Motor neuron (in vitro differentiated cells): ENCODE measurements around the gene BCL2L12. TPM values are rescaled to one million over a fixed set of nuclear protein-coding genes. Genes with fewer than 3 reads are reported as not detected.
"Not testable (repeated sequence)": the region's sequence is repeated elsewhere in the genome, so short reads cannot be mapped to it uniquely, and the experiment has no call there.

ENCODE experiments used
- ATAC-seq, 8 experiments: fragments of 200-7000 bp; cut with Tn5 transposase; replicated peaks in 6 of 8; 2 replicates each; pipeline ENCODE4 v1.8.0; 2021; ENCODE audit warnings: mild to moderate bottlenecking in 8 of 8, moderate library complexity in 8 of 8
- H3K27ac ChIP-seq, 2 donors: fragments of 250-450 bp; sonication (Bioruptor Pico); 2 replicates each; pipeline ENCODE4 v1.9.0; 2021; ENCODE audit warnings: antibody characterized with exemption in 2 of 2, mild to moderate bottlenecking in 2 of 2, moderate library complexity in 1 of 2
- H3K4me1 ChIP-seq, 2 donors: fragments of 250-450 bp; sonication (Bioruptor Pico); replicated peaks in 1 of 2; 2 replicates each; pipeline ENCODE4 v1.6.1; 2021; ENCODE audit warnings: antibody characterized with exemption in 2 of 2, mild to moderate bottlenecking in 2 of 2, moderate library complexity in 1 of 2
- H3K4me3 ChIP-seq, 5 donors: fragments of 250-450 bp; sonication (Bioruptor Pico); 2 replicates each; pipeline ENCODE4 v1.9.0; 2021; ENCODE audit warnings: antibody characterized with exemption in 5 of 5, mild to moderate bottlenecking in 5 of 5, moderate library complexity in 4 of 5
- WGBS, 10 experiments: fragments of 450-650 bp; shearing (Covaris generic); methylation state at CpG; one replicate each; pipeline ENCODE4 v1.0.0; 2022; 5-methylcytosine and 5-hydroxymethylcytosine counted together
- in situ Hi-C, 9 experiments: fragments of 400-800 bp; cut with MboI; loops; one replicate each; pipeline ENCODE4 v1.15.0; 2021; ENCODE audit warnings: low sequenced_read_pairs in 9 of 9, low pct_unique_long_range_greater_than_20kb in 2 of 9; ENCODE audit not compliant: unreplicated experiment in 9 of 9
- total RNA-seq, 8 experiments: library from RNA; unstranded; fragments of 300-600 nt; gene quantifications; 2 replicates each; pipeline versions ENCODE4 v1.2.3 to v1.2.4, GENCODE V29; 2022

The BCL2L12 gene
- total RNA-seq, 8 experiments from 2014 or later, result 5.3 to 34.6 (median 8.2) TPM

GRCh38 chr19:49718991-49719390 lies 53.3 kb downstream of the BCL2L12 start:
- in situ Hi-C loops, result no loop called here
- Histone ChIP-seq H3K4me1 (peaks cover 0 to 3% of the 10 kb centered on the region in 2 donors), H3K4me3 (no peak overlapping the region), H3K27ac (no peak overlapping the region)
- WGBS, 10 experiments, result 40 to 91% (median 65%) methylated on average over 1 to 5 of the region's 6 CpGs; no CpG with 5 or more reads in 4 of the 10 experiments
- ATAC-seq, result no peak

DNA sequence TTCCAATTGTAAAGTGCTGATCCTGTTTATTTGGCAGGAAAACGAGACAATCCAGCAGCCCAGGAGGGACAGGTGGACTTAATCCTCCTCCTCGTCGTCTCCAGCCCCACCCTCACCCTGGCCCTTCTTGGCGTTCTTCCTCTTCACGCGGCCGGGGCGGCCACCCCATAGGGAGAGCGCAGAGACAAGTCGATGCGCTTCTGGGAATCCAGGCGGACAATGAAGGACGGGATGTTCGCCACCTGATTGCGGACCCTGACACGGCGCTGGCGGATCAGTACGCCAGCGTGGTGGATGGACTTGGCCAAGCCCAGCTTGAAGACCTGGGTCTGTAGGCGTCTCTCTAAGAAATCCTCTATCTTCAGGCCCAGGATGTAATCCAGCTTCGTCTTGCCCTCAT lies 53.7 kb downstream of the BCL2L12 start:
- ATAC-seq, result not testable (repeated sequence)

More for the DNA sequence above, 53.7 kb downstream of the BCL2L12 start:
- 0 to 89% (median 61%) methylated on average over 1 to 9 of the region's 22 CpGs; no CpG with 5 or more reads in 2 of the 10 experiments for WGBS, 10 experiments
- H3K4me1 ChIP-seq, H3K4me3 ChIP-seq, H3K27ac ChIP-seq, in situ Hi-C loops: not testable (repeated sequence)

Other genes with a start within 250 kb of the BCL2L12 start
- gene PTH2, start 242.5 kb upstream of the BCL2L12 start, total RNA-seq, result 1 to 10 TPM in 1 of 8 experiments, not detected in 7; 1.2 TPM
- 1 to 10 TPM in 1 of 8 experiments, under 1 TPM in 5, not detected in 2; 0.42 to 1.1 (median 0.67) TPM for gene GFY, start 240.5 kb upstream of the BCL2L12 start, total RNA-seq
- 1 to 10 TPM in 2 of 8 experiments, under 1 TPM in 5, not detected in 1; 0.16 to 1.9 (median 0.71) TPM for gene SLC17A7, start 224.4 kb upstream of the BCL2L12 start, total RNA-seq
- gene PIH1D1, start 214.1 kb upstream of the BCL2L12 start, total RNA-seq, result 10 to 100 TPM; 53.1 to 94.9 (median 76.4) TPM
- gene ALDH16A1, start 212.7 kb upstream of the BCL2L12 start, total RNA-seq, result 10 to 100 TPM in 4 of 8 experiments, 1 to 10 TPM in 4; 3.6 to 26.2 (median 10.8) TPM
- gene FLT3LG, start 191.7 kb upstream of the BCL2L12 start, total RNA-seq, result 1 to 10 TPM in 5 of 8 experiments, under 1 TPM in 3; 0.22 to 8.7 (median 1.4) TPM
- gene RPL13A, start 178.3 kb upstream of the BCL2L12 start, total RNA-seq, result 1,000 to 10,000 TPM; 2,225 to 4,117 (median 3,221) TPM
- gene RPS11, start 169.5 kb upstream of the BCL2L12 start, total RNA-seq, result 1,000 to 10,000 TPM; 2,973 to 6,174 (median 3,870) TPM
- 10 to 100 TPM in 4 of 8 experiments, 1 to 10 TPM in 4; 2.2 to 70.6 (median 27.8) TPM for gene FCGRT, start 153.3 kb upstream of the BCL2L12 start, total RNA-seq
- gene RCN3, start 137.9 kb upstream of the BCL2L12 start, total RNA-seq, result 10 to 100 TPM in 2 of 8 experiments, 1 to 10 TPM in 6; 2.0 to 13.2 (median 6.4) TPM
- 100 to 1,000 TPM in 2 of 8 experiments, 10 to 100 TPM in 6; 61.7 to 145 (median 76.6) TPM for gene NOSIP, start 85.4 kb upstream of the BCL2L12 start, total RNA-seq
- 1 to 10 TPM in 1 of 8 experiments, under 1 TPM in 7; 0.21 to 1.1 (median 0.60) TPM for gene PRRG2, start 84.6 kb upstream of the BCL2L12 start, total RNA-seq
- 10 to 100 TPM in 3 of 8 experiments, 1 to 10 TPM in 5; 3.3 to 18.8 (median 7.5) TPM for gene PRR12, start 74.8 kb upstream of the BCL2L12 start, total RNA-seq
- 10 to 100 TPM in 4 of 8 experiments, 1 to 10 TPM in 2, under 1 TPM in 2; 0.79 to 35.2 (median 7.5) TPM for gene RRAS, start 25.8 kb upstream of the BCL2L12 start, total RNA-seq
- gene SCAF1, start 23.7 kb upstream of the BCL2L12 start, total RNA-seq, result 10 to 100 TPM; 10.1 to 33.0 (median 20.1) TPM
- gene IRF3, start 76 bp upstream of the BCL2L12 start, total RNA-seq, result 100 to 1,000 TPM in 1 of 8 experiments, 10 to 100 TPM in 7; 40.8 to 110 (median 53.4) TPM
- gene PRMT1, start 11.3 kb downstream of the BCL2L12 start, total RNA-seq, result 100 to 1,000 TPM; 190 to 369 (median 229) TPM
- gene ADM5, start 23.7 kb downstream of the BCL2L12 start, total RNA-seq, result 1 to 10 TPM in 7 of 8 experiments, under 1 TPM in 1; 0.66 to 5.2 (median 2.1) TPM
- 10 to 100 TPM in 6 of 8 experiments, 1 to 10 TPM in 2; 4.7 to 65.7 (median 36.3) TPM for gene CPT1C, start 25.2 kb downstream of the BCL2L12 start, total RNA-seq
- gene TSKS, start 97.4 kb downstream of the BCL2L12 start, total RNA-seq, result 1 to 10 TPM in 1 of 8 experiments, under 1 TPM in 2, not detected in 5; 0.19 to 1.6 (median 0.70) TPM
- 10 to 100 TPM; 58.6 to 76.4 (median 71.7) TPM for gene AP2A1, start 101.1 kb downstream of the BCL2L12 start, total RNA-seq
- 10 to 100 TPM in 7 of 8 experiments, 1 to 10 TPM in 1; 9.9 to 27.1 (median 16.2) TPM for gene FUZ, start 147.4 kb downstream of the BCL2L12 start, total RNA-seq
- gene MED25, start 152.4 kb downstream of the BCL2L12 start, total RNA-seq, result 10 to 100 TPM; 16.4 to 38.0 (median 24.5) TPM
- 100 to 1,000 TPM in 7 of 8 experiments, 10 to 100 TPM in 1; 60.1 to 215 (median 135) TPM for gene PTOV1, start 185.2 kb downstream of the BCL2L12 start, total RNA-seq
- 10 to 100 TPM; 22.8 to 85.2 (median 29.9) TPM for gene PNKP, start 201.6 kb downstream of the BCL2L12 start, total RNA-seq
- 10 to 100 TPM in 7 of 8 experiments, 1 to 10 TPM in 1; 8.2 to 59.3 (median 18.3) TPM for gene AKT1S1, start 211.4 kb downstream of the BCL2L12 start, total RNA-seq
- 10 to 100 TPM; 14.3 to 31.0 (median 19.8) TPM for gene TBC1D17, start 211.8 kb downstream of the BCL2L12 start, total RNA-seq
- under 1 TPM; 0.21 to 0.99 (median 0.35) TPM for gene IL4I1, start 231.0 kb downstream of the BCL2L12 start, total RNA-seq